NB4 (cell line): Measurements from ENCODE around the gene GALNT2.

Experiments
- DNase-seq: peaks from one replicate; pipeline ENCODE4 v3.0.0; 2010; ENCODE audit warnings: low read depth
- H3K4me3 ChIP-seq: one replicate; pipeline ENCODE4 v1.5.1; 2011; ENCODE audit warnings: mild to moderate bottlenecking, low read depth, low read length, moderate library complexity
- CTCF ChIP-seq: IDR thresholded peaks from one replicate; pipeline ENCODE4 v1.5.1; 2012; ENCODE audit warnings: low read depth, low read length
- MAX ChIP-seq: IDR thresholded peaks from 2 replicates; pipeline ENCODE4 v1.6.1; 2011; ENCODE audit warnings: low read depth, low read length
- MYC ChIP-seq: IDR thresholded peaks from 2 replicates; pipeline ENCODE4 v1.6.1; 2011; ENCODE audit warnings: low read depth, low read length
- POLR2A ChIP-seq: IDR thresholded peaks from 2 replicates; pipeline ENCODE4 v1.6.1; 2011; ENCODE audit warnings: mild to moderate bottlenecking; ENCODE audit not compliant: insufficient read length; ENCODE audit errors: extremely low read depth

GALNT2 gene

GRCh38 chr1:230310381-230311163 is 243.5 kb downstream of the GALNT2 start:
- TF ChIP-seq CTCF (peak; percentile 79), MYC (no peak), POLR2A (no peak)
- no peak overlapping the region for H3K4me3 ChIP-seq
- peak; percentile 71 for DNase-seq

GRCh38 chr1:230312676-230313075 is 245.6 kb downstream of the GALNT2 start:
- no peak for DNase-seq
- TF ChIP-seq POLR2A (no peak), CTCF (no peak), MYC (no peak), MAX (no peak)
- no peak overlapping the region for H3K4me3 ChIP-seq

- no peak for DNase-seq
- TF ChIP-seq POLR2A (no peak), CTCF (no peak), MYC (no peak), MAX (no peak)
- H3K4me3 ChIP-seq, result no peak overlapping the region
These were observed 246.6 kb downstream of the GALNT2 start for GRCh38 chr1:230313453-230314141.

- TF ChIP-seq MAX (no peak), POLR2A (no peak), CTCF (no peak)
- no peak overlapping the region for H3K4me3 ChIP-seq
- no peak for DNase-seq
These were observed 247.1 kb downstream of the GALNT2 start for GRCh38 chr1:230314142-230314470.

- H3K4me3 ChIP-seq, result no peak overlapping the region
- TF ChIP-seq MYC (no peak), MAX (no peak), POLR2A (no peak), CTCF (no peak)
- no peak for DNase-seq
These were observed 248.1 kb downstream of the GALNT2 start for GRCh38 chr1:230315099-230315498.
